ENCODE measurements around the gene CHST5. TPM values are rescaled to one million over a fixed set of nuclear protein-coding genes. Genes with fewer than 3 reads are reported as not detected.
A peak's percentile ranks its signal among the peaks of the same experiment; 100 is the strongest.

Gene CHST5
- total and polyA plus RNA-seq, 2 of the 13 experiments (the other 11 are each of a cell fraction or from before 2014, with no cell fraction given): 0.05 TPM; not detected in 1

DNA sequence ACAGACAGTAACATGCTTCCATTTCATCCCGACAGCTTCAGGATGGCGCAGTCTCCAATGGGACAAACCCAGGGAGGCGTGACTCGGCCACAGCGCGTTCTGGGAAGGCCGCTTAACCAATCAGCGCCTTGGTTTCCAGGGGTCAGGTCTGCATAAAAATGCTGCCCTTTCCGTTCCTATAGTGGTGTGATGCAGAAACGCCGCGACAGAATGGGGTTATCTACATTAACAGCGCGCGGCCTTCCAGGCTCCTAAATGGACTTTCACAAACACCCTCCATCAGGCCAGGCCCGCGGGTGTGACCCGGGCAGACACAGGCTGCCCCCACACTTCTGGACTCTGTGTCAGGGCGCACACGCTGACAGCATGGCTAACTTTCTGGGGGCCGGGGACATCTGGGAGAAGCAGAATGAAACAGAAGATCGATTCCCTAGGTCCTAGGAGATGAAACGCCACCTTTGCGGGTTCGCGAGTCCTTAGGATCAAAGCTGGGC is 19.4 kb upstream of the CHST5 start (continued):
- TF ChIP-seq AKNA (CRISPR knock-in tag; IDR thresholded peaks at IDR 0.05; ENCODE audit: borderline replicate concordance): no peak
- no peak for TF ChIP-seq NRL (CRISPR knock-in tag; IDR thresholded peaks at IDR 0.05; ENCODE audit: borderline replicate concordance)
- TF ChIP-seq ZNF83 (CRISPR knock-in tag; IDR thresholded peaks at IDR 0.05; ENCODE audit: borderline replicate concordance): 0 out of 2 replicates have a peak, but pooled peaks have one; percentile 9
- peak; percentile 19; the same call in 1 of the 2 replicates for TF ChIP-seq KLF13 (CRISPR knock-in tag; IDR thresholded peaks at IDR 0.05)
- no peak for TF ChIP-seq GABPA (IDR thresholded peaks at IDR 0.05; ENCODE audit: low read depth, low read length)
- peak; percentile 61 for TF ChIP-seq GABPA (CRISPR knock-in tag; IDR thresholded peaks at IDR 0.05; ENCODE audit: low read depth)
- no peak for TF ChIP-seq ZMYM3 (CRISPR knock-in tag; IDR thresholded peaks at IDR 0.05)
- peak; percentile 17; the same call in 1 of the 2 replicates for TF ChIP-seq ZFY (CRISPR knock-in tag; IDR thresholded peaks at IDR 0.05)
- TF ChIP-seq TARDBP (CRISPR knock-in tag; IDR thresholded peaks at IDR 0.05): 0 out of 2 replicates have a peak, but pooled peaks have one; percentile 3
- TF ChIP-seq, protein P1, sequence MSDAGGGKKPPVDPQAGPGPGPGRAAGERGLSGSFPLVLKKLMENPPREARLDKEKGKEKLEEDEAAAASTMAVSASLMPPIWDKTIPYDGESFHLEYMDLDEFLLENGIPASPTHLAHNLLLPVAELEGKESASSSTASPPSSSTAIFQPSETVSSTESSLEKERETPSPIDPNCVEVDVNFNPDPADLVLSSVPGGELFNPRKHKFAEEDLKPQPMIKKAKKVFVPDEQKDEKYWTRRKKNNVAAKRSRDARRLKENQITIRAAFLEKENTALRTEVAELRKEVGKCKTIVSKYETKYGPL (CRISPR knock-in tag; IDR thresholded peaks at IDR 0.05): no peak
- no peak for TF ChIP-seq ELF4 (CRISPR knock-in tag; IDR thresholded peaks at IDR 0.05; ENCODE audit: borderline replicate concordance)
- no peak for TF ChIP-seq ZXDC (CRISPR knock-in tag; IDR thresholded peaks at IDR 0.05)
- no peak for TF ChIP-seq ZBTB33 (CRISPR knock-in tag; IDR thresholded peaks at IDR 0.05)
- no peak for TF ChIP-seq MBNL3 (CRISPR knock-in tag; conservative IDR thresholded peaks at IDR 0.05)
- peak; percentile 49 for TF ChIP-seq TEAD3 (CRISPR knock-in tag; optimal IDR thresholded peaks at IDR 0.05; ENCODE audit: borderline replicate concordance)
- peak; percentile 51; the same call in 1 of the 2 replicates for TF ChIP-seq RFX5 (IDR thresholded peaks at IDR 0.05; ENCODE audit: low read depth, low read length)
- TF ChIP-seq, protein P2, sequence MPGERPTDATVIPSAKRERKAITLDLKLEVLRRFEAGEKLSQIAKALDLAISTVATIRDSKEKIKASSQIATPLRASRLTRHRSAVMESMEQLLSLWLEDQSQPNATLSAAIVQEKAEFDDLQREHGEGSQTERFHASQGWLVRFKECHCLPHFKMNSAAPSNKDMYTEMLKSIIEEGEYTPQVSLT (CRISPR knock-in tag; IDR thresholded peaks at IDR 0.05; ENCODE audit: borderline replicate concordance, low read depth): no peak
- no peak for TF ChIP-seq NFE2 (CRISPR knock-in tag; IDR thresholded peaks at IDR 0.05)
- TF ChIP-seq TCF12 (IDR thresholded peaks at IDR 0.05): no peak
- TF ChIP-seq TCF12 (CRISPR knock-in tag; IDR thresholded peaks at IDR 0.05): no peak

All from HepG2 (cell line).